ENCODE results near the gene DPYD.

DPYD gene

GRCh38 chr1:97901017-97901658 is 19.7 kb downstream of the DPYD start:
- peak; percentile 71 for DNase-seq (ENCODE audit: low read depth)
- H3K4me3 ChIP-seq (ENCODE audit: control insufficient read depth, low read depth, low read length) = peak overlapping the region; percentile 6
- TF ChIP-seq CTCF (conservative IDR thresholded peaks at IDR 0.05; ENCODE audit: control insufficient read depth, insufficient read depth, low read depth, low read length) = no peak

- peak; percentile 48 for DNase-seq (ENCODE audit: low read depth)
- no peak overlapping the region for H3K4me3 ChIP-seq (ENCODE audit: control insufficient read depth, low read depth, low read length)
- no peak for TF ChIP-seq CTCF (conservative IDR thresholded peaks at IDR 0.05; ENCODE audit: control insufficient read depth, insufficient read depth, low read depth, low read length)
Measured at GRCh38 chr1:97898948-97899347, 21.9 kb downstream of the DPYD start.

- no peak for TF ChIP-seq CTCF (conservative IDR thresholded peaks at IDR 0.05; ENCODE audit: control insufficient read depth, insufficient read depth, low read depth, low read length)
- DNase-seq (ENCODE audit: low read depth) = no peak
- no peak overlapping the region for H3K4me3 ChIP-seq (ENCODE audit: control insufficient read depth, low read depth, low read length)
Measured at GRCh38 chr1:97895278-97895677, 25.6 kb downstream of the DPYD start.

GRCh38 chr1:97893844-97894243 is 27.0 kb downstream of the DPYD start:
- DNase-seq (ENCODE audit: low read depth) = peak; percentile 24
- no peak overlapping the region for H3K4me3 ChIP-seq (ENCODE audit: control insufficient read depth, low read depth, low read length)
- no peak for TF ChIP-seq CTCF (conservative IDR thresholded peaks at IDR 0.05; ENCODE audit: control insufficient read depth, insufficient read depth, low read depth, low read length)

- no peak for TF ChIP-seq CTCF (conservative IDR thresholded peaks at IDR 0.05; ENCODE audit: control insufficient read depth, insufficient read depth, low read depth, low read length)
- DNase-seq (ENCODE audit: low read depth) = no peak
- no peak overlapping the region for H3K4me3 ChIP-seq (ENCODE audit: control insufficient read depth, low read depth, low read length)
Measured at GRCh38 chr1:97886199-97886598, 34.6 kb downstream of the DPYD start.

- no peak for DNase-seq (ENCODE audit: low read depth)
- TF ChIP-seq CTCF (conservative IDR thresholded peaks at IDR 0.05; ENCODE audit: control insufficient read depth, insufficient read depth, low read depth, low read length) = no peak
- no peak overlapping the region for H3K4me3 ChIP-seq (ENCODE audit: control insufficient read depth, low read depth, low read length)
Measured at GRCh38 chr1:97883823-97884222, 37.0 kb downstream of the DPYD start.

- TF ChIP-seq CTCF (conservative IDR thresholded peaks at IDR 0.05; ENCODE audit: control insufficient read depth, insufficient read depth, low read depth, low read length) = no peak
- DNase-seq (ENCODE audit: low read depth) = no peak
- no peak overlapping the region for H3K4me3 ChIP-seq (ENCODE audit: control insufficient read depth, low read depth, low read length)
Measured at GRCh38 chr1:97877307-97877706, 43.5 kb downstream of the DPYD start.

All from fibroblast of mammary gland (primary cell).